Activated CD4-positive, alpha-beta T cell treated with anti-CD3 and anti-CD28 coated beads, Interleukin-2, Interleukin-4, amounts not matched to agents 100 ng/mL and 50 ng/mL, durations not matched to agents 16 hours and 8 hours (primary cell): Measurements from ENCODE around the gene NR1H2.

Experiments used
- DNase-seq: peaks from one replicate; pipeline ENCODE4 v3.0.0-alpha.2; 2020; ENCODE audit warnings: low spot score

NR1H2 gene

GRCh38 chr19:50423279-50424113 lies 47.2 kb downstream of the NR1H2 start:
- DNase-seq = no peak

- no peak for DNase-seq
These were observed 49.3 kb downstream of the NR1H2 start for GRCh38 chr19:50425581-50425980.

DNA sequence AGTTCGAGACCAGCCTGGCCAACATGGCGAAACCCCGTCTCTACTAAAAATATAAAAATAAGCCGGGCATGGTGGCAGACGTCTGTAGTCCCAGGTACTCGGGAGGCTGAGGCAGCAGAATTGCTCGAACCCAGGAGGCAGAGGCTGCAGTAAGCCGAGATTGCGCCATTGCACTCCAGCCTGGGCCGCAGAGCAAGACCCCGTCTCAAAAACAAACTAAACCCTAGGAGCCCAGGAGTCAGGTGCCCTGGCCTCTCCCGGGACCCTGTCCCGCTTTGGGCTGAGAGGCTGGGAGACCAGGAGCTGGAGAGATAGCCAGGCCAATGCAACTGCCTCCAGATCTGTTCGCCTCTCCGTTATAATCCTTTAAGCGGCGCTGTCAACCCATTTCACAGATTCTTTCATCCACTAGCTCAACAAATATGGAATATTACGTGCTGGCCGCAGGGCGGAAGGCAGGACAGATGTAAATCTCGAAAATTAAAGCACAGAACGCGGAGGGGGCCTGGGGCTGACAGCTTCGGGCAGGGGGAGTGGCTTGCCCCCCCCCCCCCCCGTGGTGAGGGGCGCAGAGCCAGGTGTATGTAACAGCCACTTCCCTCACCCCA lies 51.2 kb downstream of the NR1H2 start:
- no peak for DNase-seq

DNA sequence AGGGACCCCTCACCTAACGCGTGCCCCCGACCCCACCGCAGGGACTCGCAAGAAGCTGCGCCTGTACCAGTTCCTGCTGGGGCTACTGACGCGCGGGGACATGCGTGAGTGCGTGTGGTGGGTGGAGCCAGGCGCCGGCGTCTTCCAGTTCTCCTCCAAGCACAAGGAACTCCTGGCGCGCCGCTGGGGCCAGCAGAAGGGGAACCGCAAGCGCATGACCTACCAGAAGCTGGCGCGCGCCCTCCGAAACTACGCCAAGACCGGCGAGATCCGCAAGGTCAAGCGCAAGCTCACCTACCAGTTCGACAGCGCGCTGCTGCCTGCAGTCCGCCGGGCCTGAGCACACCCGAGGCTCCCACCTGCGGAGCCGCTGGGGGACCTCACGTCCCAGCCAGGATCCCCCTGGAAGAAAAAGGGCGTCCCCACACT lies 51.8 kb downstream of the NR1H2 start:
- no peak for DNase-seq

DNA sequence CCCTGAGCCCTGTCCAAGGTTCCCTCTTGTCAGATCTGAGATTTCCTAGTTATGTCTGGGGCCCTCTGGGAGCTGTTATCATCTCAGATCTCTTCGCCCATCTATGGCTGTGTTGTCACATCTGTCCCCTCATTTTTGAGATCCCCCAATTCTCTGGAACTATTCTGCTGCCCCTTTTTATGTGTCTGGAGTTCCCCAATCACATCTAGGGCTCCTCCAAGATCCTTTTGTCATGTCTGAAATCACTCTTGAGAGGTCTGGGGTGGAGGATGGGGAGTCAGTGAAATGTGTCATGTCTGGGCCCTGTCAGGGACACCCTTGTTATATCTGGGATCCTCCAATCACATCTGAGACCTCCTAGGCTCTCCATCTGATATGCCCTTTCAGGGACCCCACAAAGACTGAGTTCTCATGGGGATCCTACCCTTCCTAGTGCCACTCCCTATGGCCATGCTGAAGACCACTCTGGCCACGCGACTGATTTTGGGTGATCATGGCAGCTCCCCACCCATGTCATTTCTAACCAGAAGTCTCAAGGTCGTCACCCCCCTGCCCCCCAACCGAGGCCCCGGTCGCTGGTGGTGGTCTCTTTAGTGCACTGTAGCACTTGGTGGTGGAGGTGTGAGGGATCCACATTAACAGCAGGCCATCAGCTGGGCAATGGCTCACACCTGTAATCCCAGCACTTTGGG lies 52.7 kb downstream of the NR1H2 start:
- no peak for DNase-seq

GRCh38 chr19:50430888-50431342 lies 54.7 kb downstream of the NR1H2 start:
- no peak for DNase-seq

- peak; percentile 86 for DNase-seq
These were observed 55.3 kb downstream of the NR1H2 start for GRCh38 chr19:50431343-50432220.

DNA sequence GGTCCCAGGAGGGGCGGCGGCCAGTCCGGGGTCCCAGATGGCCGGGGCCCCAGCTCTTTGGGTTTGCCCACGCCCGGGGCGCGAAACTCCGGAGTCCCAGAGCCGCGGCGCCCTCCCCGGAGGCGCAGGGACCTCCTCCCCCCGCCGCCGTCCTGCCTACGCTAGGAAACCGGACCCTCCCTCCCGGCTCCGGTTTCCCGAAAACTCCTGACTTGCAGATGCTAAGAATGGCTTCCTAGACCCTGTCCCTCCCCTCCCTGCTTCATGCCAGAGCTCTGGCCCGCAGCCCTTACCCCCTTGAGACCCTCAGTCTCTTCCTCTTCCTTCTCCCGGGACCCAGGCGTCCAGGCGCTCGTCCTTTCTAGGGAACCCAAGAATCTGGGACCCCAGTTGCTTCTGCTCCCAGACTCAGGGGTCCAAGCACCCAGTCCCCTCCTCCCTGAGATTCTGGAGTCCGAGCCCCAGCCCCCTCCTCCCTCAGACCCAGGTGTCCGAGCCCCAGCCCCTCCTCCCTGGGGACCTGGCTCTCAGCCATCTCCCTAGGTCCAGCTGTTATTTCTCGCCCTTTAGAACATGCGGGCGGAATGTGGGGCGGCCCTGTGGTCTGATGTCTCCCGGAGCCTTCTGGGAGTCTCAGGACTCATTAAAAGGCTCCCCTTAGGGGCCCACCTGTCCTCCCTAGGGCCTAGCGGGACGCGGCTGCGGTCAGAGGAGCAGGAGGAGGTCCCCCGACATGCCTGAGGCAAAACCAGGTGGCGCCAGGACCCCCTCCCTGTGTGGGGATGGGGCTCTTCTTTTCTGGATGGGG lies 56.2 kb downstream of the NR1H2 start, which contains the start of gene MYBPC2:
MYBPC2 (plus strand) TSS at position 672 of the 808 bp plus-strand sequence; CDS start at position 734, 62 bp downstream.
- no peak for DNase-seq
